ENCODE results near the gene FRMD6. TPM values are rescaled to one million over a fixed set of nuclear protein-coding genes. Genes with fewer than 3 reads are reported as not detected.

The FRMD6 gene
- total RNA-seq, 4 donors from 2014 or later = 35.7 to 44.9 (median 37.5) TPM

DNA sequence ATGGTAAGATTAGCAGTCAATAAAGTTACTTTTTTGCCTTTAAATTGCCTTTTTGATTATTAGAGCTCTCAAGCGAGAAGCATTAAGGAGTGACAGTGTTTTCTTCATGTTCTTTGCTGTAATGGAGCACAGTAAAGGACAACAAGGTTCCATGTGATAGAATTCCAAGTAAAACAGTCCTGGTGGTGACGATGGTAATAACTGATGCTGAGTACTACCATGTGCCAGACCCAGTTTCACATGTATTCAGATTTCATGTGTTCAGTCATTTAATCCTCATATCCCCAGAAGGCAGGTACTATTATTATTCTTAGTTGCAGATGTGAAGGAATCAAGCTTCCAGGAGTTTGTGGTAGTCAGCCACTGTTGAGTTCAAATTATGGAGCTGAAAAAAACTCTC lies 79.0 kb downstream of the FRMD6 start:
- Histone ChIP-seq H3K27me3 (no peaks in the 10 kb centered on the region), H3K9me3 (no peaks in the 10 kb centered on the region), H3K4me1 (no peaks in the 10 kb centered on the region), H3K27ac (replicated peaks in 1 of 4) (no peak overlapping the region), H3K36me3 (peaks cover 21 to 45% (median 32%) of the 10 kb centered on the region in 4 donors), H3K4me3 (no peak overlapping the region)
- 97% methylated on average over 2 of the region's 2 CpGs for WGBS
- no peak for DNase-seq (ENCODE audit: extremely low spot score)
- TF ChIP-seq, protein P1, sequence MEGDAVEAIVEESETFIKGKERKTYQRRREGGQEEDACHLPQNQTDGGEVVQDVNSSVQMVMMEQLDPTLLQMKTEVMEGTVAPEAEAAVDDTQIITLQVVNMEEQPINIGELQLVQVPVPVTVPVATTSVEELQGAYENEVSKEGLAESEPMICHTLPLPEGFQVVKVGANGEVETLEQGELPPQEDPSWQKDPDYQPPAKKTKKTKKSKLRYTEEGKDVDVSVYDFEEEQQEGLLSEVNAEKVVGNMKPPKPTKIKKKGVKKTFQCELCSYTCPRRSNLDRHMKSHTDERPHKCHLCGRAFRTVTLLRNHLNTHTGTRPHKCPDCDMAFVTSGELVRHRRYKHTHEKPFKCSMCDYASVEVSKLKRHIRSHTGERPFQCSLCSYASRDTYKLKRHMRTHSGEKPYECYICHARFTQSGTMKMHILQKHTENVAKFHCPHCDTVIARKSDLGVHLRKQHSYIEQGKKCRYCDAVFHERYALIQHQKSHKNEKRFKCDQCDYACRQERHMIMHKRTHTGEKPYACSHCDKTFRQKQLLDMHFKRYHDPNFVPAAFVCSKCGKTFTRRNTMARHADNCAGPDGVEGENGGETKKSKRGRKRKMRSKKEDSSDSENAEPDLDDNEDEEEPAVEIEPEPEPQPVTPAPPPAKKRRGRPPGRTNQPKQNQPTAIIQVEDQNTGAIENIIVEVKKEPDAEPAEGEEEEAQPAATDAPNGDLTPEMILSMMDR (IDR thresholded peaks at IDR 0.05) = no peak
- no peak for TF ChIP-seq POLR2A (IDR thresholded peaks at IDR 0.05; ENCODE audit: low read depth)
- no peak for TF ChIP-seq POLR2AphosphoS5 (IDR thresholded peaks at IDR 0.05)
- TF ChIP-seq EP300 (IDR thresholded peaks at IDR 0.05) = no peak
- intact Hi-C loops (cut with DNase I) = no loop called here

DNA sequence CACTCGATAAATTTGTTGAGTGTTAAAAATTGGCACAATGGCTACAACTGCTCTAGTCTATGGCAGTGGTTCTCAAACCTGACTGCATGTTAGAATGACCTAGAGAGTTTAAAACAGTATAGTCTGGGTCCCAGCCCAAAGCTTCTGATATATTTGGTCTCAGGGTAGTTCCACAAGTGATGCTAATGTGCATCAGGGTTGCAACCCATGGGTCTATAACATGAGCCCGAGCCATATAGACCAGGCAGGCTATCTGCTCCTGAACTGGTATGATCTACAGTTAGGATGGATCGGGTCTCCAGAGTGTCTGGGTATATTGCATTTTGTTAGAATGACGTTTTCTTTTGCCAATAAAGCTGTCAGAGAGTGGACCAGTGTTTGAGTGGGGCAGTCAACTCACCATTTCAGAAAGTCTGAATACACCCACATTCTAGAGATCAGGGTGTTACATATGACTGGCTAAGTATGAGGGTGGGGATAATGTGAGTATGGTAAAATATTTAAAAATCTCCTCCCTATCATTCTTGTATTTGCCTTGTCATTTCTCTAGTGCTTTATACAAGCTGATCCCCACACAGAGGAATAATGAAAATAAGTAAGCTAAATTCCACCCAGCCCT lies 80.9 kb downstream of the FRMD6 start:
- Histone ChIP-seq H3K4me3 (no peak overlapping the region), H3K27me3 (no peaks in the 10 kb centered on the region), H3K4me1 (no peaks in the 10 kb centered on the region), H3K36me3 (peaks cover 11 to 27% (median 17%) of the 10 kb centered on the region in 4 donors), H3K9me3 (no peaks in the 10 kb centered on the region), H3K27ac (replicated peaks in 1 of 4) (no peak overlapping the region)
- DNase-seq (ENCODE audit: extremely low spot score) = no peak
- 79% methylated on average over 3 of the region's 4 CpGs for WGBS
- intact Hi-C loops (cut with DNase I) = no loop called here
- TF ChIP-seq POLR2A (IDR thresholded peaks at IDR 0.05; ENCODE audit: low read depth) = no peak
- TF ChIP-seq, protein P1 (IDR thresholded peaks at IDR 0.05) = no peak
- TF ChIP-seq POLR2AphosphoS5 (IDR thresholded peaks at IDR 0.05) = no peak
- no peak for TF ChIP-seq EP300 (IDR thresholded peaks at IDR 0.05)

DNA sequence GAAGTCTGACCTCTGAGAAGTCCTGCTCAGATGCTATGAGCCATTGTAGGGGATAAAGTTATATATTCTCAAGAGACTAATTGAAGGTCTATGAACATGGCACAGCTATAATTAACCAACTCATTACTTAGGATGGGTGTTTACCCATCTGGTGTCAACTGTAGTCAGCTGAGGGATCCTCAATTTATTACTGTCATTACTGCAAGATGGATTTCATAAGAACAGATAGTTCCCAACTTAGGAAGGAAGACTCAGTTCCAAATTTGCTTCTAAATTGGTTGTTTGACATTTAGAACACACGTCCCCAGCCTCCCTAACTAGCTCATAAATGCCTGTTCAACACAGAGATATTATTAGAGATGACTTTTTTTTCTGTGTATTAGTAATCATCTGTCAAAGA lies 81.4 kb downstream of the FRMD6 start:
- Histone ChIP-seq H3K27me3 (no peaks in the 10 kb centered on the region), H3K36me3 (peaks cover 6 to 21% (median 12%) of the 10 kb centered on the region in 4 donors), H3K27ac (replicated peaks in 1 of 4) (no peak overlapping the region), H3K4me1 (no peaks in the 10 kb centered on the region), H3K4me3 (no peak overlapping the region), H3K9me3 (no peaks in the 10 kb centered on the region)
- no peak for DNase-seq (ENCODE audit: extremely low spot score)
- TF ChIP-seq POLR2AphosphoS5 (IDR thresholded peaks at IDR 0.05) (no peak), EP300 (IDR thresholded peaks at IDR 0.05) (no peak), POLR2A (IDR thresholded peaks at IDR 0.05; ENCODE audit: low read depth) (no peak)
- TF ChIP-seq, protein P1 (IDR thresholded peaks at IDR 0.05) = no peak
- WGBS = 43% methylated on average over 1 of the region's 1 CpG
- intact Hi-C loops (cut with DNase I) = no loop called here

DNA sequence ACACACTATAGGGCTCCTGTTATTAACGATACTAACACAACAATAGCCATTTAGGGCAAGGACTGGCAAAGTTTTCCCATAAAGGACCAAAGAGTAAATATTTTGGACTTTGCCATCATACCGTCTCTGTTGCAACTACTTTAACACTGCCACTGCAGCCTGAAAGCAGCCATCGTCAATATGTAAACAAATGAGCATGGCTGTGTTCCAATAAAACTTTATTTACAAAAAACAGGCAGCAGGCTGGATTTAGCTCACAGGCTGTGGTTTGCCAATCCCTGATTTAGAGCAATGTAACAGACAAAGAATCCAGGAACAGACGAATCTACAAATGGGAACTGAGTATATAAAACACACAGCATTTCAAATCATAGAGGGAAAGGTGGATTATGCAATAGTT lies 84.1 kb downstream of the FRMD6 start:
- no peak for DNase-seq (ENCODE audit: extremely low spot score)
- H3K27ac ChIP-seq (replicated peaks in 1 of 4) = no peak overlapping the region
- H3K36me3 ChIP-seq = no peaks in the 10 kb centered on the region
- 83% methylated on average over 4 of the region's 4 CpGs for WGBS
- H3K4me1 ChIP-seq = no peaks in the 10 kb centered on the region
- H3K27me3 ChIP-seq = no peaks in the 10 kb centered on the region
- intact Hi-C loops (cut with DNase I) = no loop called here
- TF ChIP-seq, protein P1 (IDR thresholded peaks at IDR 0.05) = no peak
- TF ChIP-seq EP300 (IDR thresholded peaks at IDR 0.05) (no peak), POLR2A (IDR thresholded peaks at IDR 0.05; ENCODE audit: low read depth) (no peak), POLR2AphosphoS5 (IDR thresholded peaks at IDR 0.05) (no peak)
- no peak overlapping the region for H3K4me3 ChIP-seq
- no peaks in the 10 kb centered on the region for H3K9me3 ChIP-seq

DNA sequence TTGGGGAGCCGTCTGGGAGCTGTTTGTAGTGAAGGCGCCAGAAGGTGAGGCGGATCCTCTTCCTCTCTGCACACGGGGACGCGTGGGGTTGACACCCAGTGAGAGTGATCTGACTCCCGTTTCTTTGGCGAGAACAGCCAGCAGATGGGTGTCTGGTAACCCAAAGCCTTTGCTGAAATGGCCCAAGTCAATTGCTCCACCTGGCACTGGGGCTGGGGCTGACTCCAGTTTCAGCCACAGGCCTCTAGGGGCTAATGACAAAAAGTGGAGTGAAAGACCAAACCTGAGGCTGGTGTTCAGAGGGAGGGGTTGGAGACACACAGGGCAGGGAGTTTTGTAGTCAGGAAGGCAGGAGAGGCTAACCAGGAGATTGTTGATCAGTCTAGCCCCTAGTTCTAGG lies 87.0 kb downstream of the FRMD6 start:
- intact Hi-C loops (cut with DNase I) = no loop called here
- H3K36me3 ChIP-seq = no peaks in the 10 kb centered on the region
- H3K27me3 ChIP-seq = no peaks in the 10 kb centered on the region
- no peak overlapping the region for H3K4me3 ChIP-seq
- 93% methylated on average over 5 of the region's 8 CpGs for WGBS
- DNase-seq (ENCODE audit: extremely low spot score) = no peak
- H3K27ac ChIP-seq (replicated peaks in 1 of 4) = no peak overlapping the region
- TF ChIP-seq, protein P1 (IDR thresholded peaks at IDR 0.05) = no peak
- no peak for TF ChIP-seq EP300 (IDR thresholded peaks at IDR 0.05)
- no peak for TF ChIP-seq POLR2A (IDR thresholded peaks at IDR 0.05; ENCODE audit: low read depth)
- TF ChIP-seq POLR2AphosphoS5 (IDR thresholded peaks at IDR 0.05) = no peak
- no peaks in the 10 kb centered on the region for H3K9me3 ChIP-seq
- H3K4me1 ChIP-seq = no peaks in the 10 kb centered on the region

Data from esophagus muscularis mucosa (tissue), 4 donors.